Measurements from ENCODE around the gene FBXL3.

GRCh38 chr13:77067519-77067918 lies 40.6 kb upstream of the FBXL3 start:
- TF ChIP-seq CTCF (IDR thresholded peaks at IDR 0.05) (no peak), ESRRA (CRISPR knock-in tag; IDR thresholded peaks at IDR 0.05; ENCODE audit: borderline replicate concordance) (no peak), ZNF671 (CRISPR knock-in tag; IDR thresholded peaks at IDR 0.05) (no peak), E2F1 (CRISPR knock-in tag; IDR thresholded peaks at IDR 0.05) (no peak), MAX (CRISPR knock-in tag; IDR thresholded peaks at IDR 0.05) (no peak), ZNF263 (CRISPR knock-in tag; IDR thresholded peaks at IDR 0.05; ENCODE audit: low read depth) (no peak), PRDM15 (CRISPR knock-in tag; IDR thresholded peaks at IDR 0.05) (no peak), CREM (CRISPR knock-in tag; IDR thresholded peaks at IDR 0.05) (no peak)
